NB4 (cell line): Measurements from ENCODE around the gene STIM1.

Experiments used
- CTCF ChIP-seq: IDR thresholded peaks from one replicate; pipeline ENCODE4 v1.5.1; 2012; ENCODE audit warnings: low read depth, low read length
- MAX ChIP-seq: IDR thresholded peaks from 2 replicates; pipeline ENCODE4 v1.6.1; 2011; ENCODE audit warnings: low read depth, low read length
- MYC ChIP-seq: IDR thresholded peaks from 2 replicates; pipeline ENCODE4 v1.6.1; 2011; ENCODE audit warnings: low read depth, low read length
- POLR2A ChIP-seq: IDR thresholded peaks from 2 replicates; pipeline ENCODE4 v1.6.1; 2011; ENCODE audit warnings: mild to moderate bottlenecking; ENCODE audit not compliant: insufficient read length; ENCODE audit errors: extremely low read depth

- TF ChIP-seq CTCF (no peak), MYC (no peak), POLR2A (no peak), MAX (no peak)
Observed at GRCh38 chr11:3982431-3982830, 127.0 kb downstream of the STIM1 start.
